Natural killer cell (primary cell): ENCODE results near the gene DNAL1. TPM values are rescaled to one million over a fixed set of nuclear protein-coding genes. Genes with fewer than 3 reads are reported as not detected.

ENCODE experiments used
- ATAC-seq, 3 donors: fragments of 150-1000 bp in 2 of 3; fragments of 200-7000 bp in 1 of 3; cut with Tn5 transposase; 1 replicate in 1 of 3; 2 replicates in 2 of 3; pipeline ENCODE4 v1.10.0; 2021; ENCODE audit warnings: mild to moderate bottlenecking in 2 of 3, moderate library complexity in 2 of 3
- DNase-seq, 2 donors: peaks; one replicate each; pipeline versions ENCODE4 v3.0.0 to v3.0.0-alpha.2; 2013 to 2021; ENCODE audit warnings: mixed read lengths in 1 of 2
- H3K27ac ChIP-seq: one replicate; pipeline ENCODE4 v1.5.1; 2013; ENCODE audit warnings: mild to moderate bottlenecking, low read length
- H3K27me3 ChIP-seq: one replicate; pipeline ENCODE4 v1.6.1; 2013; ENCODE audit warnings: low read length; ENCODE audit not compliant: control insufficient read depth, insufficient read depth
- H3K36me3 ChIP-seq: one replicate; pipeline ENCODE4 v1.6.1; 2013; ENCODE audit warnings: low read length; ENCODE audit not compliant: control insufficient read depth, insufficient read depth
- H3K4me1 ChIP-seq: one replicate; pipeline ENCODE4 v1.6.1; 2013; ENCODE audit warnings: low read length; ENCODE audit not compliant: control insufficient read depth, insufficient read depth
- H3K4me3 ChIP-seq: one replicate; pipeline ENCODE4 v1.5.1; 2013; ENCODE audit warnings: low read length
- H3K9me3 ChIP-seq: one replicate; pipeline ENCODE4 v1.6.1; 2013; ENCODE audit warnings: low read length; ENCODE audit not compliant: control insufficient read depth, insufficient read depth
- H3K27ac Mint-ChIP-seq, 2 donors: one replicate each; pipeline ENCODE4 v1.8.0; 2022; ENCODE audit warnings: mild to moderate bottlenecking in 2 of 2, mixed read lengths in 2 of 2, moderate library complexity in 1 of 2
- H3K27me3 Mint-ChIP-seq, 2 donors: one replicate each; pipeline ENCODE4 v1.8.0; 2022; ENCODE audit warnings: low read depth in 2 of 2, mixed read lengths in 2 of 2
- H3K36me3 Mint-ChIP-seq: one replicate; pipeline ENCODE4 v1.8.0; 2022; ENCODE audit warnings: mixed read lengths
- H3K4me1 Mint-ChIP-seq, 2 donors: one replicate each; pipeline ENCODE4 v1.8.0; 2022; ENCODE audit warnings: mixed read lengths in 2 of 2
- H3K4me3 Mint-ChIP-seq: one replicate; pipeline ENCODE4 v1.8.0; 2022; ENCODE audit warnings: mild to moderate bottlenecking, moderate library complexity, mixed read lengths
- H3K9me3 Mint-ChIP-seq, 2 donors: one replicate each; pipeline ENCODE4 v1.8.0; 2022; ENCODE audit warnings: mixed read lengths in 2 of 2
- WGBS: methylation state at CpG from one replicate; pipeline ENCODE4 v1.1.7; 2013; ENCODE audit warnings: missing lambda C conversion rate; ENCODE audit not compliant: insufficient coverage; 5-methylcytosine and 5-hydroxymethylcytosine counted together
- intact Hi-C: fragments of 100-400 bp; cut with micrococcal nuclease; formaldehyde crosslinking; loops from one replicate; pipeline ENCODE4 v1.14.2; 2022
- total RNA-seq, 4 donors: library from RNA; stranded (reverse); fragments of 120-200 nt in 1 of 4; gene quantifications; one replicate each; pipeline versions ENCODE4 v1.2.3 to v1.2.4, GENCODE V29; 2013 to 2022
- TF ChIP-seq, protein P1 (sequence below): fragments of 200-600 bp; IDR thresholded peaks from one replicate; pipeline ENCODE4 v1.8.0; 2022; ENCODE audit warnings: antibody characterized with exemption

DNAL1 gene
- total RNA-seq, 3 donors from 2014 or later (not counting 1 experiment from before 2014, with no cell fraction given) = 6.7 to 10.3 (median 10.1) TPM

DNA sequence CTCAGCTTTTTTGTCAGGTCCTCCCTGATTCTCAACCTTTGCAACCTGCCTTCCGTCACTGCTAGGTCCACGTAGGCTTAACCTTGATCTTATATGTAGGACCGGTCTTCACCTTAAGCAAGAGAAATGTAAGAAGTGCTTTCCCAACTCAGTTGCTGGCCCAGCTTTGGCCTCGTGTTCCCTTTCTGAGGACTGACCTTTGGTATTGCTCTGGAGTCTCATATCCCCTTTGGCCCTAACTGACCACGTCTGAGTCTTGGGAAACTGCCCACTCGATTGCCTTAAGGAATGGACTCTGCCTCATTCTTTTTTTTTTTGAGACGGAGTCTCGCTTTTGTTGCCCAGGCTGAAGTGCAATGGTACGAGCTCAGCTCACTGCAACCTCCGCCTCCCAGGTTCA, 24.5 kb upstream of the DNAL1 start:
- H3K27me3 ChIP-seq = no peaks in the 10 kb centered on the region
- TF ChIP-seq, protein P1, sequence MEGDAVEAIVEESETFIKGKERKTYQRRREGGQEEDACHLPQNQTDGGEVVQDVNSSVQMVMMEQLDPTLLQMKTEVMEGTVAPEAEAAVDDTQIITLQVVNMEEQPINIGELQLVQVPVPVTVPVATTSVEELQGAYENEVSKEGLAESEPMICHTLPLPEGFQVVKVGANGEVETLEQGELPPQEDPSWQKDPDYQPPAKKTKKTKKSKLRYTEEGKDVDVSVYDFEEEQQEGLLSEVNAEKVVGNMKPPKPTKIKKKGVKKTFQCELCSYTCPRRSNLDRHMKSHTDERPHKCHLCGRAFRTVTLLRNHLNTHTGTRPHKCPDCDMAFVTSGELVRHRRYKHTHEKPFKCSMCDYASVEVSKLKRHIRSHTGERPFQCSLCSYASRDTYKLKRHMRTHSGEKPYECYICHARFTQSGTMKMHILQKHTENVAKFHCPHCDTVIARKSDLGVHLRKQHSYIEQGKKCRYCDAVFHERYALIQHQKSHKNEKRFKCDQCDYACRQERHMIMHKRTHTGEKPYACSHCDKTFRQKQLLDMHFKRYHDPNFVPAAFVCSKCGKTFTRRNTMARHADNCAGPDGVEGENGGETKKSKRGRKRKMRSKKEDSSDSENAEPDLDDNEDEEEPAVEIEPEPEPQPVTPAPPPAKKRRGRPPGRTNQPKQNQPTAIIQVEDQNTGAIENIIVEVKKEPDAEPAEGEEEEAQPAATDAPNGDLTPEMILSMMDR = no peak
- no peaks in the 10 kb centered on the region for H3K9me3 ChIP-seq
- DNase-seq (no peak), ATAC-seq (no peak)
- no peaks in the 10 kb centered on the region for H3K9me3 Mint-ChIP-seq
- no peaks in the 10 kb centered on the region for H3K27me3 Mint-ChIP-seq
- H3K36me3 Mint-ChIP-seq = no peaks in the 10 kb centered on the region
- H3K4me3 Mint-ChIP-seq = no peak overlapping the region
- WGBS = 92% methylated on average over 10 of the region's 10 CpGs
- no peak overlapping the region for H3K27ac Mint-ChIP-seq
- no peak overlapping the region for H3K4me3 ChIP-seq
- no peaks in the 10 kb centered on the region for H3K36me3 ChIP-seq
- no peak overlapping the region for H3K27ac ChIP-seq
- no peaks in the 10 kb centered on the region for H3K4me1 Mint-ChIP-seq
- intact Hi-C loops = no loop called here
- no peaks in the 10 kb centered on the region for H3K4me1 ChIP-seq

DNA sequence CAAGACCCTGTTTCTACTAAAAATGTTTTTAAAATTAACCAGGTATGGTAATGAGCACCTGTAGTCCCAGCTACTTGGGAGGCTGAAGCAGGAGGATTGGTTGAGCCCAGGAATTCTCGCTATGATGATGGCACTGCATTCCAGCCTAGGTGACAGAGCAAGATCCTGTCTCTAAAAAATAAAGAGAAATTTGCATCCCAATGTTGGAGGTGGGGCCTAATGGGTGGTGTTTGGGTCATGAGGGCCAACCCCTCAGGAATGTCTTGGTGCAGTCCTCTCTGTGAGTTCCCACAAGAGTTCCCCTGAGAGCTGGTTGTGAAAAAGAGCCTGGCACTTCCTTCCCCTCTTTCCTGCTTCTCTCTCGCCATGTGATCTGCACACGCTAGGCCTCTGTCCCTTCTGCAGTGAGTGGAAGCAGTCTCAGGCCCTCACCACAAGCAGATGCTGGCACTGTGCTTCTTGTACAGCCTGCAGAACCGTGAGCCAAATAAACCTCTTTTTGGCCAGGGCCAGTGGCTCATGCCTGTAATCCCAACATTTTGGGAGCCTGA, 21.2 kb upstream of the DNAL1 start:
- Mint-ChIP-seq H3K4me1 (no peaks in the 10 kb centered on the region), H3K27ac (no peak overlapping the region), H3K9me3 (no peaks in the 10 kb centered on the region), H3K36me3 (no peaks in the 10 kb centered on the region), H3K27me3 (no peaks in the 10 kb centered on the region), H3K4me3 (no peak overlapping the region)
- no peaks in the 10 kb centered on the region for H3K4me1 ChIP-seq
- H3K27me3 ChIP-seq = no peaks in the 10 kb centered on the region
- intact Hi-C loops = no loop called here
- no peaks in the 10 kb centered on the region for H3K36me3 ChIP-seq
- WGBS = 91% methylated on average over 4 of the region's 4 CpGs
- ATAC-seq (no peak), DNase-seq (no peak)
- H3K27ac ChIP-seq = no peak overlapping the region
- TF ChIP-seq, protein P1 = no peak
- no peak overlapping the region for H3K4me3 ChIP-seq
- no peaks in the 10 kb centered on the region for H3K9me3 ChIP-seq

- Mint-ChIP-seq H3K27ac (no peak overlapping the region), H3K27me3 (peaks cover 0 to 8% of the 10 kb centered on the region in 2 donors), H3K4me1 (no peaks in the 10 kb centered on the region), H3K9me3 (no peaks in the 10 kb centered on the region), H3K36me3 (no peaks in the 10 kb centered on the region), H3K4me3 (no peak overlapping the region)
- TF ChIP-seq, protein P1 = no peak
- intact Hi-C loops = no loop called here
- Histone ChIP-seq H3K27me3 (no peaks in the 10 kb centered on the region), H3K27ac (no peak overlapping the region), H3K4me1 (no peaks in the 10 kb centered on the region), H3K9me3 (no peaks in the 10 kb centered on the region), H3K36me3 (no peaks in the 10 kb centered on the region), H3K4me3 (no peak overlapping the region)
- 56% methylated on average over 1 of the region's 1 CpG for WGBS
- ATAC-seq (no peak), DNase-seq (no peak)
These were observed 19.1 kb upstream of the DNAL1 start for GRCh38 chr14:73625706-73626105.

DNA sequence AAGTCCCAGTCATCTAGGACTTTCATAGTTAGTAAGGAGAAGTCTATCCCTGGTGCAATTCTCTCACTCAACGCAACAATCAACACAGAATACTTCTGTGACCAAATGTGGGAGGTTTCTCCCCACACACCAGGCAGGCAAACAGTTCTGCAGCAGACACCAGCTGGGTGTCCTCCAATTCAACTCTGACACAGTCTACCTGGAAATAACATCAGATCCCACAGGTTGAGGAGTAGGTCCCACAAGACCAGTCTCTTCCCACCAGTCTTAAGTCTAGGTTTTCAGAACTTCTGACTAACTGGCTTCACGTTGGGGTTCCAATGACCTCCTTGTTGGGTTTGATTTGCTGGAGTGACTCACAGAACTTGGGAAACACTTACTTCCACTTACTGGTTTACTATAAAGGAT, 17.6 kb upstream of the DNAL1 start:
- no peaks in the 10 kb centered on the region for H3K9me3 ChIP-seq
- no peak for ATAC-seq
- H3K36me3 ChIP-seq = no peaks in the 10 kb centered on the region
- H3K4me3 ChIP-seq = no peak overlapping the region
- Mint-ChIP-seq H3K27ac (no peak overlapping the region), H3K36me3 (no peaks in the 10 kb centered on the region), H3K4me1 (no peaks in the 10 kb centered on the region), H3K27me3 (peaks cover 0 to 8% of the 10 kb centered on the region in 2 donors), H3K9me3 (no peaks in the 10 kb centered on the region), H3K4me3 (no peak overlapping the region)
- DNase-seq = no peak
- no CpG with 5 or more reads among the region's 2 CpGs for WGBS
- H3K4me1 ChIP-seq = no peaks in the 10 kb centered on the region
- intact Hi-C loops = no loop called here
- no peaks in the 10 kb centered on the region for H3K27me3 ChIP-seq
- no peak overlapping the region for H3K27ac ChIP-seq
- TF ChIP-seq, protein P1 = no peak
